Upper lobe of right lung (tissue), 1 donor: ENCODE measurements around the gene MTFP1. TPM values are rescaled to one million over a fixed set of nuclear protein-coding genes. Genes with fewer than 3 reads are reported as not detected.
"Not testable (repeated sequence)": the region's sequence is repeated elsewhere in the genome, so short reads cannot be mapped to it uniquely, and the experiment has no call there.

Experiments
- ATAC-seq: fragments of 200-7000 bp; cut with Tn5 transposase; one replicate; pipeline ENCODE4 v1.9.1; 2020; ENCODE audit warnings: mild to moderate bottlenecking, moderate library complexity
- DNase-seq: peaks from one replicate; pipeline ENCODE4 v3.0.0-alpha.2; 2020
- H3K27ac ChIP-seq: fragments of 200-600 bp; one replicate; pipeline ENCODE4 v1.8.0; 2022
- H3K27me3 ChIP-seq: fragments of 200-600 bp; one replicate; pipeline ENCODE4 v1.8.0; 2022; ENCODE audit warnings: mild to moderate bottlenecking
- H3K36me3 ChIP-seq: fragments of 200-600 bp; one replicate; pipeline ENCODE4 v1.8.0; 2022
- H3K4me1 ChIP-seq: fragments of 200-600 bp; one replicate; pipeline ENCODE4 v1.8.0; 2022
- H3K4me3 ChIP-seq: fragments of 200-600 bp; one replicate; pipeline ENCODE4 v1.8.0; 2022; ENCODE audit warnings: mild to moderate bottlenecking
- H3K9me3 ChIP-seq: fragments of 200-600 bp; one replicate; pipeline ENCODE4 v1.8.0; 2022
- intact Hi-C: fragments of 100-400 bp; cut with DNase I; formaldehyde crosslinking; loops from one replicate; pipeline ENCODE4 v1.11.0; 2022
- total RNA-seq: library from RNA; stranded (reverse); fragmentation: NEBNext Ultra II Directional; extraction: Animal tissue kit (Norgen Biotek cat#: 25700); gene quantifications from one replicate; pipeline ENCODE4 v1.2.1, GENCODE V29; 2021
- TF ChIP-seq, protein P1 (sequence below): fragments of 200-600 bp; IDR thresholded peaks from one replicate; pipeline ENCODE4 v1.8.0; 2022; ENCODE audit warnings: antibody characterized with exemption
- donor health status: DM: no; HTN: yes; CAD: no; lungs with severe emphysema.

MTFP1 gene
- total RNA-seq, 1 donor from 2014 or later: 11.3 TPM

DNA sequence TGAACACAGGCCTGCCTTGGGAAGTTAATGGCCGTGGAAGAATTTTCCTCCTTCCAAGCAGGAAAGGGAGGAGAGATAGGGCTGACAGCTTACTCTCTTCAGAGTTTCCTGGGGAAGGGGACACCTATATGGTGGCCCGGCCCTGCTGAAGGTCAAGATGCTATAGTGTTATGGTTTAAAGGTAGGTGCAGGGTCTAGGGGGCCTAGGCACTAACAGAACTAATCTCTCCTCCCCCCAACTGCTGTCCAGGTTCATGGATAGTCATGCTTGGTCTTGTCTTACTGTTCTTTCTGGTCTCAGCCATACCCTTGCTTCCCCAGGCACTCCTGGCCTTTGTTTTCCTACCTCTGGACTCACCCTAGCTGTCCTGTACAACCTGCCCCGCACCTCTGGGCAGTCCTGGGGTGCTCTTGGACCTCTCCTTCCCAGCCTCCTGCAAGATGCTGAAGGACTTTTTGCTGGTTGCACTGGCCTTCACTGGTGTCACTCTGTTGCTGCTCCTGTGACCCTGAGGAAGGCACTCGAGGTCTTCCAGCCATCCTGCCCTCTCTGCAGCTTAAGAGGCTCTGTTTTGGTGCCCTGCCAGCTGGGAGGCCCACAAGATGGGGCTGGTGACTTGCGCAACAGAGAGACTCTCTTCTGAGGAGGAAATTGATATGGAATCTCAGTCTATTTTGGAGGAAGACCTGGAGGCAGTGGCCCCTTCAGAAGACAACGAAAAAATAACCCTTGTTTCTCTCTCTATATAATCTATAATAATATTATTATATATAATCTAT, 28.4 kb downstream of the MTFP1 start:
- Histone ChIP-seq H3K27ac (no peak overlapping the region), H3K4me1 (no peaks in the 10 kb centered on the region), H3K9me3 (no peaks in the 10 kb centered on the region), H3K36me3 (no peaks in the 10 kb centered on the region), H3K27me3 (no peaks in the 10 kb centered on the region), H3K4me3 (no peak overlapping the region)
- peak; percentile 59 for ATAC-seq
- TF ChIP-seq, protein P1, sequence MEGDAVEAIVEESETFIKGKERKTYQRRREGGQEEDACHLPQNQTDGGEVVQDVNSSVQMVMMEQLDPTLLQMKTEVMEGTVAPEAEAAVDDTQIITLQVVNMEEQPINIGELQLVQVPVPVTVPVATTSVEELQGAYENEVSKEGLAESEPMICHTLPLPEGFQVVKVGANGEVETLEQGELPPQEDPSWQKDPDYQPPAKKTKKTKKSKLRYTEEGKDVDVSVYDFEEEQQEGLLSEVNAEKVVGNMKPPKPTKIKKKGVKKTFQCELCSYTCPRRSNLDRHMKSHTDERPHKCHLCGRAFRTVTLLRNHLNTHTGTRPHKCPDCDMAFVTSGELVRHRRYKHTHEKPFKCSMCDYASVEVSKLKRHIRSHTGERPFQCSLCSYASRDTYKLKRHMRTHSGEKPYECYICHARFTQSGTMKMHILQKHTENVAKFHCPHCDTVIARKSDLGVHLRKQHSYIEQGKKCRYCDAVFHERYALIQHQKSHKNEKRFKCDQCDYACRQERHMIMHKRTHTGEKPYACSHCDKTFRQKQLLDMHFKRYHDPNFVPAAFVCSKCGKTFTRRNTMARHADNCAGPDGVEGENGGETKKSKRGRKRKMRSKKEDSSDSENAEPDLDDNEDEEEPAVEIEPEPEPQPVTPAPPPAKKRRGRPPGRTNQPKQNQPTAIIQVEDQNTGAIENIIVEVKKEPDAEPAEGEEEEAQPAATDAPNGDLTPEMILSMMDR: no peak
- DNase-seq: peak; percentile 82
- intact Hi-C loops: no loop called here

DNA sequence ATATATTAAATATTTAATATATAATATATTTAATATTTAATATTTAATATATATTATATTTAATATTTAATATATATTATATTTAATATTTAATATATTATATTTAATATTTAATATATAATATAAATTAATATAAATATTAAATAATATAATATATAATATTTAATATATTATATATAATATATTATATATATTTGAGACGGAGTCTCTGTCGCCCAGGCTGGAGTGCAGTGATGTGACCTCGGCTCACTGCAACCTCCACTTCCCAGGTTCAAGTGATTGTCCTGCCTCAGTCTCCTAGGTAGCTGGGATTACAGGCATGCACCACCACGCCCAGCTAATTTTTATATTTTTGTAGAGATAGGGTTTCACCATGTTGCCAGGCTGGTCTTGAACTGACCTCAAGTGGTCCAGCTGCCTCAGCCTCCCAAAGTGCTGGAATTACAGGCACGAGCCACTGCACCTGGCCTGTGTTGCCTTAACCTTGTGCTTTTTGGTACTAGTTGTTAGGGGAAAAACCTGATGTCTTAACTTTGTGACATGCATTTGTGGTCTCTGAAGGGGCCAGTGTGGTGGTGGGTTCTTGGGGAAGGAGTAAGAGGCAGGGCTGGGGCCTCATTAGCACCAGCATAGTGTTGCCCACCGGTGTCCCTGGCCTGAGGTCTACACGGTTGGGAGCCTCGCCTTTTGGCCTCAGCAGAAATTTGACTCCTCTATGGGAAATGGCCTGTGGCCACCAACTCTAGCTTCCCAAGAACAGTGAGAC, 29.7 kb downstream of the MTFP1 start:
- no peak for ATAC-seq
- TF ChIP-seq, protein P1: no peak

DNA sequence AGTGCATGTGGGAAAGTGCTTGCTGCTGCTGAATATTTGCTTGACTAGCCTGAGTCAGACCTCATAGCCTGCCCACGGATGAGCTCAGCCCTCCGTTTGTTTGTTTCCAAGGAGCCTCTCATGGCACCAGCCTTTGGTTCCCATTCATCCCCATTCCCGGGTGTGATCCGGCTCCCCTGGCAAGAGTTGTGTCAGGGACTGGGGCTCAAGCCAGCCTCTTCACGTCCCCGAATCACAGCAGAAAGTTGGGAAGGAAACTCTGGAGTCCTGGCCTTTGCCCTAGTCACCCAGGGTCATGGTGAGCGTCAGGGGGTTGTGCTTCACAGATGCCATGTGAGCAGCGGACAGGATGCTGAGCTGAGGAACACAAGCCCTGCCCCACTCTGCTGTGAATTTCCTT, 32.4 kb downstream of the MTFP1 start:
- ATAC-seq: no peak
- intact Hi-C loops: no loop called here
- H3K9me3 ChIP-seq: no peaks in the 10 kb centered on the region

More for the DNA sequence above, 29.7 kb downstream of the MTFP1 start:
- H3K27me3 ChIP-seq: no peaks in the 10 kb centered on the region
- H3K4me3 ChIP-seq: no peak overlapping the region
- no peak overlapping the region for H3K27ac ChIP-seq
- H3K36me3 ChIP-seq: no peaks in the 10 kb centered on the region
- no peak for DNase-seq
- intact Hi-C loops: no loop called here
- H3K4me1 ChIP-seq: no peaks in the 10 kb centered on the region
- no peaks in the 10 kb centered on the region for H3K9me3 ChIP-seq

DNA sequence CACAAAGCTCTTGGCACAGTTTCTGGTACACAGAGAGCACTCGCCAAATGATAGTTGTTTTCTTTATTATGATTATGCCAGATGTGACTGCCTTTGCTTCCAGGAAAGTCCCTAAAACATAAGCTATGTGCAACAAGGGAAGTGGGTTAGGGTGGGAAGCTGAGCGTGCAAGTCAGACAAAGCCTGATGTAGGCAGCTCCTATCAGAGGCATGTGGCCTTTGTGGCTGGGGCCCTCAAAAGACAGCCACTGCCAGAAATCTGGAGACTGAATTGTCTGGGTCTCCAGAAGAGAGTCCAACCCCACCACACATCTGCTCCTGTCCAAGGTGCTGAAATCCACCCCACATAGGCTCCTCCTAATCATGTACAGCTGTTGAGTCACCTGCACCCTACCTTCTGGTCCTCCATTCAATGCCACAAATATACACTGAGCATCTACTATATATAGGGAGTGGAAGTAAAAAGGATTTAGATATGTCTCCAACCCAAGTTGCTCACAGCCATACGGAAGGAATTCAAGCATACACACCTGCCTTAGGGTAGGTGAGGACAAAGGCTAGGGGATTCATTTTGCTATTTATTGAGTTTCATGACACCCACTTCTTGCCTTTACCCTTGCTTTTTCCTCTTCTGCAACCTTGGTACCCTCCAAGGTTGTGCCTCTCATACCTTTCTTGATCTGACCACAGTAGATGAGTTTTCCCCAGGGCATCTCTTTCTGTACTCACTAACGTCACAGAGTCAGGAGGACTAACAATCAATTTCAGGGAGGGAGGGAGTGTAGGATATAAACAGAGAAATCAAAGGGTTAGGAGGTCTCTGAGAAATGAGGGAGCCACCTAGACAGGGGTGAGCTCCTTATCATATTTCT, 33.8 kb downstream of the MTFP1 start:
- no peaks in the 10 kb centered on the region for H3K36me3 ChIP-seq
- TF ChIP-seq, protein P1: no peak
- no peak for ATAC-seq
- H3K4me3 ChIP-seq: no peak overlapping the region
- no peak overlapping the region for H3K27ac ChIP-seq
- H3K9me3 ChIP-seq: no peaks in the 10 kb centered on the region
- no peak for DNase-seq
- no peaks in the 10 kb centered on the region for H3K4me1 ChIP-seq
- H3K27me3 ChIP-seq: no peaks in the 10 kb centered on the region
- intact Hi-C loops: no loop called here

More for the DNA sequence above, 32.4 kb downstream of the MTFP1 start:
- Histone ChIP-seq H3K4me1 (no peaks in the 10 kb centered on the region), H3K4me3 (no peak overlapping the region), H3K27me3 (no peaks in the 10 kb centered on the region), H3K36me3 (no peaks in the 10 kb centered on the region), H3K27ac (no peak overlapping the region)
- no peak for DNase-seq
- TF ChIP-seq, protein P1: no peak

DNA sequence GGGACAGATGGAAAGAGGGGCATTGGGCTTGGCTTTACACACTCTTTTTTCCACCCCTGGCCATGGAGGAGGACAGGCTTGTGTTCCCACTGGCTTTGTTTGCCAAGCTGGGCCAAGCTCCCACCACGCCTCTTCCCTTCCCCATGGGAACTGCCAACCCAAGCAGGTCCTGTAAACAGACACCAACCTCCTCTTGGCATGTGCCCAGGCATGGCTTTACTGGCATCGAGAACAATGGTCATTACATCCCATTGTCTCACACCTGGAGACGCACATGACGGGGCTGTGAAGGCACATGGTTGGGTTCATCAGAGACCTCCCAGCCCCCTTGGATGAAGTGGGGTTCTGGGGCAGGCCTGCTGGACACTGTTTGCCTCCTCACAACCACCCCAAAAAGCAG, 34.6 kb downstream of the MTFP1 start:
- Histone ChIP-seq H3K27ac (no peak overlapping the region), H3K36me3 (no peaks in the 10 kb centered on the region), H3K4me1 (no peaks in the 10 kb centered on the region), H3K4me3 (no peak overlapping the region), H3K27me3 (no peaks in the 10 kb centered on the region), H3K9me3 (no peaks in the 10 kb centered on the region)
- ATAC-seq (no peak), DNase-seq (no peak)
- intact Hi-C loops: no loop called here
- TF ChIP-seq, protein P1: no peak

DNA sequence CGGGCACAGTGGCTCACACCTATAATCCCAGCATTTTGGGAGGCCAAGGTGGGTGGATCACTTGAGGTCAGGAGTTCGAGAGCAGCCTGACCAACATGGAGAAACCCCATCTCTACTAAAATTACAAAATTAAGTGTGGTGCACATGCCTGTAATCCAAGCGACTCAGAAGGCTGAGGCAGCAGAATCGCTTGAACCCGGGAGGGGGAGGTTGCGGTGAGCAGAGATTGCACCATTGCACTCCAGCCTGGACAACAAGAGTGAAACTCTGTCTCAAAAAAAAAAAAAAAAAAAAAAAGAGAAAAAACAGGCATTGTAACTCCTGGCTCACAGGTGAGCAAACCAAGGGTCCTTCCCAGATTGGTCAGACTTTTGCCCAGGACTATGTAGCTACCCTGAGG, 35.0 kb downstream of the MTFP1 start:
- DNase-seq, intact Hi-C loops, H3K27ac ChIP-seq, ATAC-seq, H3K4me3 ChIP-seq, H3K9me3 ChIP-seq, H3K27me3 ChIP-seq, H3K36me3 ChIP-seq, H3K4me1 ChIP-seq: not testable (repeated sequence)
